ENCODE results near the gene SPTLC1.

- no peak for TF ChIP-seq POLR2A (IDR thresholded peaks at IDR 0.05; ENCODE audit: low read length)
- TF ChIP-seq RAD21 (conservative IDR thresholded peaks at IDR 0.05 in 1 of 2, IDR thresholded peaks at IDR 0.05 in 1 of 2) = no peak
- TF ChIP-seq CTCF (IDR thresholded peaks at IDR 0.05) = no peak
- TF ChIP-seq BHLHE40 (IDR thresholded peaks at IDR 0.05; ENCODE audit: low read depth, low read length) = no peak
- no peak for TF ChIP-seq JUN (IDR thresholded peaks at IDR 0.05)
- no peak for TF ChIP-seq NR3C1 (IDR thresholded peaks at IDR 0.05)
- TF ChIP-seq NFE2L2 (conservative IDR thresholded peaks at IDR 0.05; ENCODE audit: low read length) = no peak
- TF ChIP-seq ATOH8 (CRISPR knock-in tag; IDR thresholded peaks at IDR 0.05; ENCODE audit: low read depth) = no peak
- no peak for TF ChIP-seq RCOR1 (IDR thresholded peaks at IDR 0.05; ENCODE audit: low read depth, low read length)
- TF ChIP-seq REST (IDR thresholded peaks at IDR 0.05) = no peak
- TF ChIP-seq MAX (IDR thresholded peaks at IDR 0.05) = no peak
Measured at GRCh38 chr9:92033307-92033706, 81.9 kb downstream of the SPTLC1 start.
